Osteoblast (primary cell): ENCODE measurements around the gene GP1BA. TPM values are rescaled to one million over a fixed set of nuclear protein-coding genes. Genes with fewer than 3 reads are reported as not detected.
A peak's percentile ranks its signal among the peaks of the same experiment; 100 is the strongest.

Experiments used
- DNase-seq: peaks from one replicate; pipeline ENCODE4 v3.0.0; 2011; ENCODE audit warnings: low spot score, mixed read lengths; ENCODE audit not compliant: insufficient read length; ENCODE audit errors: missing footprints
- H2AFZ ChIP-seq: 2 replicates; pipeline ENCODE4 v1.6.0; 2011; ENCODE audit warnings: mild to moderate bottlenecking, low read length
- H3K27ac ChIP-seq: 2 replicates; pipeline ENCODE4 v1.5.1; 2011; ENCODE audit warnings: mild to moderate bottlenecking, low read depth, low read length, moderate library complexity
- H3K27me3 ChIP-seq: 2 replicates; pipeline ENCODE4 v1.6.0; 2012; ENCODE audit warnings: mild to moderate bottlenecking, control low read depth, inconsistent platforms, low read length, moderate library complexity; ENCODE audit not compliant: insufficient read depth
- H3K36me3 ChIP-seq: 2 replicates; pipeline ENCODE4 v1.5.1; 2011; ENCODE audit warnings: mild to moderate bottlenecking, low read length, control low read depth, moderate library complexity; ENCODE audit not compliant: insufficient read depth
- H3K4me1 ChIP-seq: 2 replicates; pipeline ENCODE4 v1.5.1; 2011; ENCODE audit warnings: mild to moderate bottlenecking, low read length, control low read depth, moderate library complexity; ENCODE audit not compliant: insufficient read depth
- H3K4me2 ChIP-seq: 2 replicates; pipeline ENCODE4 v1.6.0; 2011; ENCODE audit warnings: mild to moderate bottlenecking, low read length; ENCODE audit not compliant: insufficient read depth
- H3K4me3 ChIP-seq: fragments of 200-600 bp; sonication (generic); 3 replicates; pipeline ENCODE4 v1.5.1; 2012; ENCODE audit warnings: mild to moderate bottlenecking, low read length, inconsistent platforms; ENCODE audit not compliant: insufficient read depth
- H3K79me2 ChIP-seq: 2 replicates; pipeline ENCODE4 v1.6.0; 2012; ENCODE audit warnings: mild to moderate bottlenecking, low read length, control low read depth, inconsistent platforms; ENCODE audit not compliant: insufficient read depth
- H3K9me3 ChIP-seq: 2 replicates; pipeline ENCODE4 v1.5.1; 2011; ENCODE audit warnings: low read depth, low read length, control low read depth
- H4K20me1 ChIP-seq: 2 replicates; pipeline ENCODE4 v1.6.0; 2012; ENCODE audit warnings: mild to moderate bottlenecking, low read length, control low read depth; ENCODE audit not compliant: insufficient read depth
- total RNA-seq: library from RNA; depleted of rRNA; stranded (reverse); fragments of >200 nt; gene quantifications from 2 replicates; pipeline ENCODE4 v1.2.3, GENCODE V29; 2012
- TF ChIP-seq, protein P1 (sequence below): IDR thresholded peaks from 2 replicates; pipeline ENCODE4 v1.5.1; 2011; ENCODE audit warnings: mild to moderate bottlenecking, low read depth, low read length, moderate library complexity; ENCODE audit errors: extremely low read depth

GP1BA gene
- total RNA-seq, 1 donor: not detected

GRCh38 chr17:4959261-4959965 lies 27.3 kb downstream of the GP1BA start:
- TF ChIP-seq, protein P1, sequence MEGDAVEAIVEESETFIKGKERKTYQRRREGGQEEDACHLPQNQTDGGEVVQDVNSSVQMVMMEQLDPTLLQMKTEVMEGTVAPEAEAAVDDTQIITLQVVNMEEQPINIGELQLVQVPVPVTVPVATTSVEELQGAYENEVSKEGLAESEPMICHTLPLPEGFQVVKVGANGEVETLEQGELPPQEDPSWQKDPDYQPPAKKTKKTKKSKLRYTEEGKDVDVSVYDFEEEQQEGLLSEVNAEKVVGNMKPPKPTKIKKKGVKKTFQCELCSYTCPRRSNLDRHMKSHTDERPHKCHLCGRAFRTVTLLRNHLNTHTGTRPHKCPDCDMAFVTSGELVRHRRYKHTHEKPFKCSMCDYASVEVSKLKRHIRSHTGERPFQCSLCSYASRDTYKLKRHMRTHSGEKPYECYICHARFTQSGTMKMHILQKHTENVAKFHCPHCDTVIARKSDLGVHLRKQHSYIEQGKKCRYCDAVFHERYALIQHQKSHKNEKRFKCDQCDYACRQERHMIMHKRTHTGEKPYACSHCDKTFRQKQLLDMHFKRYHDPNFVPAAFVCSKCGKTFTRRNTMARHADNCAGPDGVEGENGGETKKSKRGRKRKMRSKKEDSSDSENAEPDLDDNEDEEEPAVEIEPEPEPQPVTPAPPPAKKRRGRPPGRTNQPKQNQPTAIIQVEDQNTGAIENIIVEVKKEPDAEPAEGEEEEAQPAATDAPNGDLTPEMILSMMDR: no peak
- no peak overlapping the region for H3K27ac ChIP-seq
- no peaks in the 10 kb centered on the region for H4K20me1 ChIP-seq
- H3K27me3 ChIP-seq: no peaks in the 10 kb centered on the region
- H2AFZ ChIP-seq: no peak overlapping the region
- DNase-seq: peak; percentile 25
- no peaks in the 10 kb centered on the region for H3K9me3 ChIP-seq
- no peak overlapping the region for H3K4me3 ChIP-seq
- H3K4me1 ChIP-seq: peaks cover under 1% of the 10 kb centered on the region
- no peak overlapping the region for H3K4me2 ChIP-seq
- peaks cover 20% of the 10 kb centered on the region for H3K36me3 ChIP-seq
- H3K79me2 ChIP-seq: no peaks in the 10 kb centered on the region

GRCh38 chr17:4960279-4960922 lies 28.3 kb downstream of the GP1BA start:
- TF ChIP-seq, protein P1: no peak
- Histone ChIP-seq H3K27ac (no peak overlapping the region), H4K20me1 (no peaks in the 10 kb centered on the region), H3K27me3 (no peaks in the 10 kb centered on the region), H3K4me1 (no peaks in the 10 kb centered on the region), H3K4me2 (no peak overlapping the region), H3K9me3 (no peaks in the 10 kb centered on the region), H2AFZ (no peak overlapping the region), H3K79me2 (peaks cover 4% of the 10 kb centered on the region), H3K36me3 (peaks cover 20% of the 10 kb centered on the region), H3K4me3 (no peak overlapping the region)
- peak; percentile 69 for DNase-seq

DNA sequence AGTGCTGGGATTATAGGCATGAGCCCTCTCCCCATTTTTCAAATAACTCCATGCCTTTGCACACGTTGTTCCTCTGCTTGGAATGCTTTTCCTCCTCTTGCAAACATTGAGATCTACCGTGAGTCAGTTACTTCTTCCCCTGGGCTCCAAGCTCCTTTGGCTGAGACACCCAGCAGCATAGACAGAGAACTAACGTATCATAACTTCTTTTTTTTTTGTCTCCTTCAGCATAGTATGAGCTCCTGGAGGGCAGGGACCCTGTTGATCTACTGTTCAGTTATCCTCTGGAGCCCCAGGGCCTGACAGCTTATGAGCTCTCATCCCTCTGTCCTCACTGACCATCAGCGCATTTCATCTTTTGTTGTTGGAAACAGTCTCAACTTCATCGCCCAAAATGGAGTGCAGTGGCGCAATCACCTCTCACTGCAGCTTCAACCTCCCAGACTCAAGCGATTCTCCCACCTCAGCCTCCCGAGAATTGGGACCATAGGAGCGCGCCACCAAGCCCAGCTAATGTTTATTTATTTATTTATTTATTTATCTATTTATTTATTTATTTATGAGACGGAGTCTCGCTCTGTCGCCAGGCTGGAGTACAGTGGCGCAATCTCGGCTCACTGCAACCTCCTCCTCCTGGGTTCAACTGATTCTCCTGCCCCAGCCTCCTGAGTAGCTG lies 33.4 kb downstream of the GP1BA start:
- peaks cover 34% of the 10 kb centered on the region for H3K4me1 ChIP-seq
- no peak overlapping the region for H3K4me2 ChIP-seq
- H3K9me3 ChIP-seq: no peaks in the 10 kb centered on the region
- no peak overlapping the region for H3K4me3 ChIP-seq
- H4K20me1 ChIP-seq: no peaks in the 10 kb centered on the region
- peaks cover 11% of the 10 kb centered on the region for H3K79me2 ChIP-seq
- TF ChIP-seq, protein P1: no peak
- no peak overlapping the region for H3K27ac ChIP-seq
- no peak overlapping the region for H2AFZ ChIP-seq
- DNase-seq: peak; percentile 39
- H3K36me3 ChIP-seq: peaks cover 14% of the 10 kb centered on the region
- no peaks in the 10 kb centered on the region for H3K27me3 ChIP-seq
